IPS-15b (cell line): ENCODE results near the gene KCNQ5.

Source experiments
- H3K27me3 ChIP-seq: one replicate; pipeline ENCODE4 v1.6.1; 2013; ENCODE audit warnings: low read length; ENCODE audit not compliant: control insufficient read depth, insufficient read depth
- H3K36me3 ChIP-seq: one replicate; pipeline ENCODE4 v1.6.1; 2013; ENCODE audit warnings: low read length; ENCODE audit not compliant: control insufficient read depth, insufficient read depth
- H3K4me1 ChIP-seq: one replicate; pipeline ENCODE4 v1.6.1; 2013; ENCODE audit warnings: mild to moderate bottlenecking, low read length; ENCODE audit not compliant: control insufficient read depth, insufficient read depth
- H3K4me3 ChIP-seq: one replicate; pipeline ENCODE4 v1.5.1; 2013; ENCODE audit warnings: low read depth, low read length
- H3K9ac ChIP-seq: one replicate; pipeline ENCODE4 v1.6.1; 2013; ENCODE audit warnings: low read depth, mild to moderate bottlenecking, low read length
- H3K9me3 ChIP-seq: one replicate; pipeline ENCODE4 v1.6.1; 2013; ENCODE audit warnings: mild to moderate bottlenecking, low read length; ENCODE audit not compliant: control insufficient read depth, insufficient read depth

Gene KCNQ5

DNA sequence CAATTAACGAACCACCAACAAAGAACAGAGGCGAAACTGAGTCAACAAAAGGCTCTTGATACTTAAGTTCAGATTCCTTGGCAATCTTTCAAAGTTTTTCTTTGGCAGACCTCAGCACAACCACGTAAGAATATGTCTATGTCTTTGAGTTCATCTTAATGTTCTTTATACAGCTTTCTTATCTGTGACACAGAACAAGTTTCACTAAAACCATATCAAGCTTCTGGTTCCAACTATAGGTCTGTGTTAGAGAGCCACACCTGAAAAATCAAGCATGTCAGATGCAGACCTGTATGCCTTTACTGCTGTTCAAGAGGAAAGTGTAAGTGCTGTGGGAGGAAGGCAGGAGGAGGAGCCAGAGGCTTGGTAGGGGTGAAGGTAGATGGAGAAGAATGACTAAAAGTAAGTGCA lies 332.1 kb downstream of the KCNQ5 start:
- peaks cover 5% of the 10 kb centered on the region for H3K4me1 ChIP-seq

DNA sequence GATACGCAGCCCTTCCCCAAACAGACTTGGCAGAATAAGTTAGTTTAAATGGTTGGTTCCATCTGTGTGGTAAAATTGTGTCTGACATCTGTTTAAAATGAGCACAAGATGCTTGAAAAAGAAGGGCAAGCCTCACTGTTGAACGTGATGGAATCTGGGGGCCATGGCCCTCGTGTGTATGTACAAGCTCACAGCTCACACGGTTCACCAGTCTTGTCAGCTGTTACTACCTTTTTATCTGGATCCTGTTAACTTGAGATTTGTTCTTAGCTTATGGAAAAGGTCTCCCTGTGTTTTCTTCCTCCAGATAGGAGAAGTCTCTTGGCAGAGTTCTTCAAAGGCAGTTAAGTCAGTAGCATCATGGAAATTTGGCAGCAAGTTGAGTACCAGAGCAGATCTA lies 332.9 kb downstream of the KCNQ5 start:
- H3K4me3 ChIP-seq, result no peak overlapping the region
- H3K9me3 ChIP-seq, result no peaks in the 10 kb centered on the region
- peaks cover 5% of the 10 kb centered on the region for H3K4me1 ChIP-seq
- H3K27me3 ChIP-seq, result no peaks in the 10 kb centered on the region
- H3K36me3 ChIP-seq, result no peaks in the 10 kb centered on the region
- no peak overlapping the region for H3K9ac ChIP-seq

More for the DNA sequence above, 332.1 kb downstream of the KCNQ5 start:
- H3K4me3 ChIP-seq, result no peak overlapping the region
- no peaks in the 10 kb centered on the region for H3K36me3 ChIP-seq
- H3K9me3 ChIP-seq, result no peaks in the 10 kb centered on the region
- no peak overlapping the region for H3K9ac ChIP-seq
- H3K27me3 ChIP-seq, result no peaks in the 10 kb centered on the region

DNA sequence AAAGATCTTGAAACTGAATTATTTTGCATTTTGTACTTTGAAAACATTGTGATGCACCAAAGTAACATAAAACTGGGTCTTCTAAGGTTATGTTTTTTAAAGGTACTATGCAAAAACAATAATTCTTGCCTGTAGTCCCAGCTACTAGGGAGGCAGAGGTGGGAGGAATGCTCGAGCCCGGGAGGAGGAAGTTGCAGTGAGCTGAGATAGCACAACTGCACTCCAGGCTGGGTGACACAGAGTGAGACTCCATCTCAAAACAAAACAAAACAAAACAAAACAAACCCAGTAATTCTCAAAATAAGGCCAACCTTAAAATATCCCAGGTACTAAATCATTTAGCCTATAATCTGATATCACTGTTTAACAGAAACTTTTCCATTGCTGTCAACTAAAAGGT lies 333.8 kb downstream of the KCNQ5 start:
- Histone ChIP-seq H3K4me3 (no peak overlapping the region), H3K27me3 (no peaks in the 10 kb centered on the region), H3K36me3 (no peaks in the 10 kb centered on the region), H3K9ac (no peak overlapping the region), H3K9me3 (no peaks in the 10 kb centered on the region), H3K4me1 (peaks cover 5% of the 10 kb centered on the region)

DNA sequence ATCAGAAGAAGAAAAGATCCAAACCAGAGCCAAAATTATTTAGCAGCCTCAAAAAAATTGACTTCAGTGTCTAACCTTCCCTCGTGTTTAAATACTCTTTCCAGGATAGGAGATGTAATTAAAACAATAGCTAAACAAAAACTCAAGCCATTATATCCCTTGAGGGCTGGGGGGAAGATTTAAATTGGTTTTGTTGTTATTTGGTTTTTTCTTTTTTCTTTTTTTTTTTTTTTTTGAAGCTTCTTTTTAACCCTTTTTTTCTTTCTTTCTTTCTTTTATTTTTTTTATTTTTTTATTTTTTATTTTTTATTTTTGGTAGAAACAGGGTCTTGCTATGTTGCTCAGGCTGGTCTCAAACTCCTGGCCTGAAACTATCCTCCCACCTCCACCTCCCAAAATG lies 334.4 kb downstream of the KCNQ5 start:
- Histone ChIP-seq H3K9me3 (no peaks in the 10 kb centered on the region), H3K36me3 (no peaks in the 10 kb centered on the region), H3K9ac (no peak overlapping the region), H3K27me3 (no peaks in the 10 kb centered on the region), H3K4me3 (no peak overlapping the region), H3K4me1 (peaks cover 5% of the 10 kb centered on the region)

DNA sequence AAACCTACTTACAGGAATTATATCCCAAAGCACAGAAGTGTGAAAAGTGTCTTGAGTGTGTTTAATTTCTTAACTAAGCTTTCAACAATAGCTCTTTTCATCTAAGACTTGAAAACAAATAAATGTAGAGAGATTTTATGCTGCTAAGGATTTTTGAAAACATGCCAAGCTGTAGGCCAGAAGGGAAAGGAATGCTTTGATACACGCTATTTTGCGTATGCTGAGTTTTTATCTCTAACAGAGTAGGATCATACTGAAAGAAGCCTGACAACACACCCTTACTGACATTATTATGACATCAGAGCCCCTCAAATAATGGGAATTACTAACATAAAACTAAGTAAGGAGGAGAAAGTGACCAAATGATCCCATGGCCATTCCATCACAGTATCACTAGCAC lies 338.0 kb downstream of the KCNQ5 start:
- no peak overlapping the region for H3K4me3 ChIP-seq
- H3K9me3 ChIP-seq, result no peaks in the 10 kb centered on the region
- H3K4me1 ChIP-seq, result peaks cover 5% of the 10 kb centered on the region
- H3K36me3 ChIP-seq, result no peaks in the 10 kb centered on the region
- no peak overlapping the region for H3K9ac ChIP-seq
- no peaks in the 10 kb centered on the region for H3K27me3 ChIP-seq

DNA sequence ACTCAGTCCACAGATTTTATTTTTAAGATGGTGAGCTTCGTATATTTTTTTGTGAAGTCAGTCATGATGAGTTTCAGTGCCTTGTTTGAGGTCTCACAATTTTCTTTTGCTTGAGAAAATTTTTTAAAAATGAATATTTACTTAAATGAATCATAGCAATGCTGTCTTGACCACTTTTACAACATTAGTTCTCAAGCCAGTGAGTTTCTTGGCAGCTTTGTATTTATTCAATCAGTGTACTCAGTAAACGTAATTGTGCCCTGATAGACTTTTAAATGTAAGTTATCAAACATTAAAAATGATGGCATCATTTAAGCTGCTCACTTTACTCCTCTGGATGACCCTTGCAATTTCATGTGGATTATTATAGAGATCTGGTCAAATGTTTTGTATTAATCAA lies 342.1 kb downstream of the KCNQ5 start:
- no peaks in the 10 kb centered on the region for H3K27me3 ChIP-seq
- no peaks in the 10 kb centered on the region for H3K9me3 ChIP-seq
- H3K36me3 ChIP-seq, result no peaks in the 10 kb centered on the region
- H3K4me3 ChIP-seq, result no peak overlapping the region
- no peaks in the 10 kb centered on the region for H3K4me1 ChIP-seq
- H3K9ac ChIP-seq, result no peak overlapping the region

DNA sequence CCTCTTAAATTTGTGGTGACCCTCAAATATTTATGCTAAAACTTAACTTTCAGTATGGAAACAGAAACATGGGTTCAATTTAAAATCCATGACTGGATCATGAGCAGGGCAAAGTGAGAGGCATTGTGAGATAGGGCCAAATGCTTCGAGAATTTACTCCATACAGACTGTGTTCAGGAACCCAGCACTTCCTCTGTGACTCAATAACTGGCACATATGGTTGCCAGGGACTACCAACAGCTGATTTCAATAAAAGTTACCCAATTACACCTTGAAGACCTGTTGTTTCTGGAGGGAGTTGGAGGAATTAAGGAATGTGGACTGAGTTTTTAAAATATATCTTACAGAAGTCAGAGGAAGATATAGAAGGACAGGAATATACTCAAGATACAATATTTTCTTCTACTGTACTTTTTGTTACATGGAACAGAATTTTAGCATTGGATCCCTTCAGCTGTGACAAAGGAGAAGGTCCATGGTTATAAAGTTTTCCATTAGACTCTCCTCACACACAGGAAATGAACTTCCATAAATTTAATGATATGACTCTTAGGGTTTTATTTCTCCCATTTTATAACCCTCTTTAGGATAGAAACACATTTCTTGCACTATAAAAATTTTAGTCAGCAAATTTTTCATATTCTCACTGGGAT lies 344.9 kb downstream of the KCNQ5 start:
- Histone ChIP-seq H3K36me3 (no peaks in the 10 kb centered on the region), H3K4me3 (no peak overlapping the region), H3K9ac (no peak overlapping the region), H3K4me1 (no peaks in the 10 kb centered on the region), H3K9me3 (no peaks in the 10 kb centered on the region), H3K27me3 (no peaks in the 10 kb centered on the region)

DNA sequence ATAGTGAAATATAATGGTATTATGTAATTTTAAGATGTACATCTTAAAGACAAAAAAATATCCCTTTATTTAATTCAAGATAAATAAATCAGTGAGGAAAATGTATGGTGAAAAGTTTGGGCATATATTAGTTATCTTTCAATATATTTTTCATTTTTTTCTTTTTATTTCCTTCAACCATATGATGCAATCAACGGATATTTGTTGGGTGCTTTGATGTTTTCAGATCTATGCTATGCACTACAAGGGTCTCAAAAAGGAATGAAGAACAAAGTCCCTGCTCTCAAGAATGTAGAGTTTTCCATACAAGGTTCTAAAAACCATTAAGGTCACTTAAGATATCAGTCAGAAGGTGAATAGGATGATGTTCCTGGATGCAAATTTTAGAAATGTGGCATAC lies 345.5 kb downstream of the KCNQ5 start:
- H3K27me3 ChIP-seq, result no peaks in the 10 kb centered on the region
- no peak overlapping the region for H3K4me3 ChIP-seq
- no peaks in the 10 kb centered on the region for H3K4me1 ChIP-seq
- no peak overlapping the region for H3K9ac ChIP-seq
- no peaks in the 10 kb centered on the region for H3K36me3 ChIP-seq
- H3K9me3 ChIP-seq, result no peaks in the 10 kb centered on the region

DNA sequence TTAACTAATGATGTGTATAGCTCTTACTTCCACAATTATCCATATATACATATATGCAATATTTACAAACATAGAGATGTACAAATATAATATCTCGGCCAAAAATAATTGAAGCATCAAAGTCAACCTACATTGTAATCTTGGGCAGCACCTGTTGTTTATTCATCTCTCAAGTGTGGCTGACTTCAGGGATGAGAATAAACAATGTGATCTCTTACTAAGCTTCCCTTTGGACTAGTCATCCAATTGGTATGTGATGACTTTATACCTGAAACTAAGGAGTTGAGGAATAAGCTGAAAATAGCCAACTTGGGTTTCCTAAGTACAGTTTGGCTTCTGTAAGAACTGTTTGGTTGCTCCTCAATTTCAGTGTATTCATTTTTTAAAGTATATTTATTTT lies 346.8 kb downstream of the KCNQ5 start:
- Histone ChIP-seq H3K27me3 (no peaks in the 10 kb centered on the region), H3K9ac (no peak overlapping the region), H3K9me3 (no peaks in the 10 kb centered on the region), H3K36me3 (no peaks in the 10 kb centered on the region), H3K4me3 (no peak overlapping the region), H3K4me1 (no peaks in the 10 kb centered on the region)

DNA sequence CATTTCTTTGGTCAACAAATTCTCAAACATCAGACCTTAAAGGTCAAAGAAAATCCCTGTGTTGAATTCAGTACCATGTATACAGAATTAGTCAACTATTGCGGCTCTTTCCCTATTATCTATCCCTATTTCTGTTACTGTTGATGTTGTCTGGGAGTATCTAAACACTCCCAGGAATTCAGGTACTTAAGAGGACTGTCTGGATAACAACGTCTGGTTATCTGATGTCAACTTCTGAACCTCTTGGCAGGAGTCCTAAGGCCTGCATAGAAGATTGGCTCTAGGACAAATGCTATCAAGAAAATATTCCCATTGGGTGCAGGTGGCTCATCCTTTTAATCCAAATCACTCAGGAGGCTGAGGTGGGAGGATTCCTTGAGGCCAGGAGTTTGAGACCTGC lies 347.8 kb downstream of the KCNQ5 start:
- Histone ChIP-seq H3K9ac (no peak overlapping the region), H3K36me3 (no peaks in the 10 kb centered on the region), H3K27me3 (no peaks in the 10 kb centered on the region), H3K4me1 (no peaks in the 10 kb centered on the region), H3K4me3 (no peak overlapping the region), H3K9me3 (no peaks in the 10 kb centered on the region)

DNA sequence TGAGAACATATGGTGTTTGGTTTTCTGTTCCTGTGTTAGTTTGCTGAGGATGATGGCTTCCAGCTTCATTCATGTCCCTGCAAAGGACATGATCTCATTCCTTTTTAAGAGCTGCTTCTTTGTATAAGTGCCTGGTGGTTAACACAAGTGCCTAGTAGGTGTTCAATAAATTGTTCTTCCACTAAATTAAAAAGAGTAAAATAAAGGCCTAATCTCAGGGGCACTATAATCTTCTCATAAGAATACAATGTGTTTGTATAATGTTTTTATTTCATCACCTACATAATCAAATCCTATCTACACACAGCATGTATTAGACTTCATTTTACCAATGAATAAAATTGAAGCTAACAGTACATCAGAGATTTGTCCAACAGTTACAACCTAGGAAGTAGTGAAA lies 350.7 kb downstream of the KCNQ5 start:
- Histone ChIP-seq H3K36me3 (no peaks in the 10 kb centered on the region), H3K4me3 (no peak overlapping the region), H3K9me3 (no peaks in the 10 kb centered on the region), H3K27me3 (no peaks in the 10 kb centered on the region), H3K4me1 (peaks cover 9% of the 10 kb centered on the region), H3K9ac (no peak overlapping the region)

DNA sequence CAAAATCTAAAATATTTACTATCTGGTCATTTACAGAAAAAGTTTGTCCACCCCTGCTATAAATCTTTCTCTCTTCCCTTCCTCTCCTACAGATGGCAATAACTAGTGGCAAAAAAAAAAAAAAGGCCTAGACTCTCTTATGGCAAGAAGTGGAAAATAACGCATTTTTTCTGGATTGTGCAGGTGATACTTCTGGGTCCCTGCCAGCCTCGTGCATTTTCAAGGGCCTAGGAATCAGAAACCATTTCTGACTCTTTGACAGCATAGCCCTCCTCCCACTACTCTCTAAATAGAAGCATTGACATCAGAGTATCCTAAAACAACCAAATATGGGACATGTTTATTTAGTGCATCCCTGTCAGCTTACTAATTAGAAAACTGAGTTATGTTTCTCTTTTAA lies 352.4 kb downstream of the KCNQ5 start:
- H3K4me1 ChIP-seq, result peaks cover 9% of the 10 kb centered on the region
- H3K4me3 ChIP-seq, result no peak overlapping the region
- no peaks in the 10 kb centered on the region for H3K27me3 ChIP-seq
- no peak overlapping the region for H3K9ac ChIP-seq
- no peaks in the 10 kb centered on the region for H3K36me3 ChIP-seq
- no peaks in the 10 kb centered on the region for H3K9me3 ChIP-seq
